A673 (cell line): ENCODE data around the gene PRR22. TPM values are rescaled to one million over a fixed set of nuclear protein-coding genes. Genes with fewer than 3 reads are reported as not detected.

Source experiments
- BruUV-seq: library from RNA; stranded (reverse); fragments of 400-500 nt; replicated peaks from 2 replicates; lab custom pipeline; 2021; lab: Mats Ljungman, UMichigan
- CTCF ChIA-PET: fragments of 300-600 bp; sonication (Branson Sonifier 250); formaldehyde crosslinking; loops from one replicate; lab custom pipeline; 2022; ENCODE audit warnings: antibody characterized with exemption; lab: Charles Lee
- POLR2A ChIA-PET: fragments of 300-600 bp; sonication (Branson Sonifier 250); formaldehyde crosslinking; loops from one replicate; lab custom pipeline; 2022; ENCODE audit warnings: antibody characterized with exemption; ENCODE audit not compliant: low non-redundant PET; lab: Charles Lee
- DNase-seq: peaks from one replicate; pipeline ENCODE4 v3.0.0-alpha.2; 2015; ENCODE audit warnings: low spot score
- H3K27ac ChIP-seq: fragments of 200-600 bp; sonication (generic); 2 replicates; pipeline ENCODE4 v1.5.1; 2016; ENCODE audit warnings: mixed run types, low read depth, mild to moderate bottlenecking, mixed read lengths, antibody characterized with exemption, low read length; ENCODE audit not compliant: poor library complexity, severe bottlenecking
- H3K27me3 ChIP-seq: fragments of 200-600 bp; sonication (generic); replicated peaks from 2 replicates; pipeline ENCODE4 v1.6.1; 2017; ENCODE audit warnings: mixed run types, low read depth, mild to moderate bottlenecking, mixed read lengths, antibody characterized with exemption, low read length; ENCODE audit not compliant: insufficient read depth, poor library complexity
- H3K36me3 ChIP-seq: fragments of 200-600 bp; sonication (generic); 2 replicates; pipeline ENCODE4 v1.6.1; 2016; ENCODE audit warnings: mixed run types, mild to moderate bottlenecking, mixed read lengths, antibody characterized with exemption, low read length; ENCODE audit not compliant: insufficient read depth, poor library complexity, severe bottlenecking
- H3K4me1 ChIP-seq: fragments of 200-600 bp; sonication (generic); 2 replicates; pipeline ENCODE4 v1.6.1; 2017; ENCODE audit warnings: mixed run types, mild to moderate bottlenecking, mixed read lengths, antibody characterized with exemption, low read length; ENCODE audit not compliant: insufficient read depth, poor library complexity, severe bottlenecking
- H3K4me3 ChIP-seq: fragments of 200-600 bp; sonication (generic); 2 replicates; pipeline ENCODE4 v1.5.1; 2016; ENCODE audit warnings: low read depth, mixed run types, mild to moderate bottlenecking, mixed read lengths, low read length; ENCODE audit not compliant: poor library complexity, severe bottlenecking
- H3K9me3 ChIP-seq: fragments of 200-600 bp; sonication (generic); 2 replicates; pipeline ENCODE4 v1.6.1; 2016; ENCODE audit warnings: mixed run types, low read depth, mild to moderate bottlenecking, mixed read lengths, antibody characterized with exemption, low read length; ENCODE audit not compliant: poor library complexity, severe bottlenecking
- CTCF ChIP-seq: fragments of 300-800, 200-600 bp; sonication (generic); conservative IDR thresholded peaks from 2 replicates; pipeline ENCODE4 v1.5.1; 2017; ENCODE audit warnings: low read depth, mild to moderate bottlenecking, antibody characterized with exemption, low read length, moderate library complexity, mixed read lengths
- EZH2 ChIP-seq: fragments of 200-600 bp; sonication (generic); IDR thresholded peaks from 2 replicates; pipeline ENCODE4 v1.6.1; 2017; ENCODE audit warnings: borderline replicate concordance, low read depth, mild to moderate bottlenecking, mixed read lengths, antibody characterized with exemption, low read length; ENCODE audit not compliant: poor library complexity, severe bottlenecking
- intact Hi-C: fragments of 100-400 bp; cut with micrococcal nuclease; formaldehyde crosslinking; loops from one replicate; pipeline ENCODE4 v1.10.0; 2022; ENCODE audit not compliant: unreplicated experiment
- total RNA-seq: library from RNA; stranded (reverse); gene quantifications from 2 replicates; pipeline ENCODE4 v1.2.3, GENCODE V29; 2021

The PRR22 gene
- total RNA-seq, 1 experiment from 2014 or later, result 8.2 TPM

DNA sequence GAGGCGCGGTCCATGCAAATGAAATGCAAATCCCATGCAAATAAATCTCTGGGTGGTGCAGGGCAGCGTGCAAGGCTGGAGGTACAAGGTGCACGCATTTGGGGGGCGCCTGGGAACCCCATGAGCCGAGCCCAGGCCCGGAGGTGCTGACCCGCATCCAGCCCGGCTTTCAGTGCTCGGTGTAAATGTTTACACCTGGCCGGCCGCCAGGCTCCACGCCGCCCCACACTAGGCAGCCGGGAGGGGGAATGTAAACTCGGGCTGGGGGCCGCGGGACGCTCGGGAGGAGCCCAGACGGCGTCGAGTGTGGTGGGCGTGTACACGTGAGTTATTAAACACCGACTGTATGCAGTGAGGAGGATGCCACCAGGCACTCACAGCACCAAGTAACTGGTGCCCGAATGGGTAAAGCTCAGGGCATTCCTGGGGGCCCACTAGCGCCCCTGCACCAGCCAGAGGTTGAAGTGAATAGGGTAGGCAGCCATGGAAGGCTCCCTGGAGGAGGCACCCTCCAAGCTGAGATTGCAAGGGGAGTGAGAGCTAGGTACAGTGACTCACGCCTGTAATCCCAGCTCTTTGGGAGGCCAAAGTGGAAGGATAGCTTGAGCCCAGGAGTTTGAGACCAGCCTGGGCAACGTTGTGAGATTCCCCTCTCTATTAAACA is 37.8 kb upstream of the PRR22 start:
- no peaks in the 10 kb centered on the region for H3K9me3 ChIP-seq
- CTCF ChIA-PET, result interaction anchor here (1.1 kb wide), 1 partner anchor 18 kb away, joined by 3 read pairs; no protein-coding TSS in a partner anchor
- intact Hi-C loops, result no loop called here
- BruUV-seq, result no TSS peak
- H3K27ac ChIP-seq, result no peak overlapping the region
- POLR2A ChIA-PET, result interaction anchor here (0.6 kb wide), 1 partner anchor 213 kb away, joined by 7 read pairs; no protein-coding TSS in a partner anchor
- H3K36me3 ChIP-seq, result no peaks in the 10 kb centered on the region
- DNase-seq, result no peak
- no peak overlapping the region for H3K4me3 ChIP-seq
- TF ChIP-seq EZH2 (no peak), CTCF (no peak)
- no peaks in the 10 kb centered on the region for H3K27me3 ChIP-seq
- H3K4me1 ChIP-seq, result peaks cover 12% of the 10 kb centered on the region

DNA sequence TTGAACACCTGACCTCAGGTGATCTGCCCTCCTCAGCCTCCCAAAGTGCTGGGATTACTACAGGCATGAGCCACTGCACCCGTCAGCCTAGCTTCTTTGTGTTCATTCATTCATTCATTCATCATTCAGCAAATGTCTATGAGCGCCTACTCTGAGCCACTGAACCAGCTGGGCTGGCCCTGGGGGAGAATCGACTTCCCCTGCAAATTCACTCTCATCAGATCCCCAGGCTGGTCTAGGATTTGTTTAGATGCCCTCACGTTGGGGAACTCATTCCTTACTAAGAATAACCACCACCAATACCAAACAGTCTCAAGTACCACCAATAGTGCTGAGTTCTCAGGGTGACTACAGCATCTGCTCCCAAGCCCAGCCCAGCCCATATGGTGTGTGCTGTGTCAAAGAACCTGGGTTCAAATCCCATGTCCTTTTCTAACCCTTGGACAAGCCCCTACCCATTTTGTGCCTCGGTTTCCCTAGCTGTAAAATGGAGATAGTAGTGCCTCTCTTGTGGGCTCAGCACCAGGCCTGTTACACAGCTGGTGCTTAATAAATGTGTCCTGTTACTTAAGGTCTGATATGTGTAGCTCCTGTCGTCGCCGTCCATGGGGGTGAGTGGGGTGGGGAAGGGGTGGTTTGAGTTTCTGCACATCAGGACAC is 37.1 kb upstream of the PRR22 start:
- Histone ChIP-seq H3K4me3 (no peak overlapping the region), H3K9me3 (no peaks in the 10 kb centered on the region), H3K36me3 (no peaks in the 10 kb centered on the region), H3K27me3 (no peaks in the 10 kb centered on the region), H3K4me1 (peaks cover 5% of the 10 kb centered on the region), H3K27ac (no peak overlapping the region)
- intact Hi-C loops, result no loop called here
- CTCF ChIA-PET, result interaction anchor here (0.7 to 1.1 kb wide), 2 partner anchors 18 to 104 kb away, joined by 3 read pairs; no protein-coding TSS in a partner anchor
- POLR2A ChIA-PET, result interaction anchor here (0.6 kb wide), 1 partner anchor 212 kb away, joined by 7 read pairs; no protein-coding TSS in a partner anchor
- DNase-seq, result no peak
- no TSS peak for BruUV-seq
- TF ChIP-seq CTCF (no peak), EZH2 (no peak)

GRCh38 chr19:5820785-5821184 is 36.2 kb upstream of the PRR22 start:
- Histone ChIP-seq H3K4me1 (no peaks in the 10 kb centered on the region), H3K27ac (no peak overlapping the region), H3K4me3 (no peak overlapping the region), H3K9me3 (no peaks in the 10 kb centered on the region), H3K36me3 (no peaks in the 10 kb centered on the region), H3K27me3 (no peaks in the 10 kb centered on the region)
- TF ChIP-seq CTCF, result no peak
- no peak for TF ChIP-seq EZH2
- intact Hi-C loops, result no loop called here
- DNase-seq, result no peak
- no TSS peak for BruUV-seq
- ChIA-PET POLR2A (no interaction called here), CTCF (interaction anchor here (0.7 kb wide), 1 partner anchor 201 kb away, joined by 6 read pairs; no protein-coding TSS in a partner anchor)
